Body of pancreas (tissue), 4 donors: Measurements from ENCODE around the gene RNU6-1.

ENCODE experiments used
- POLR2A ChIP-seq, 3 donors: fragments of 450-650 bp; IDR thresholded peaks; one replicate each; pipeline ENCODE4 v1.6.1; 2016; ENCODE audit warnings: antibody characterized with exemption in 3 of 3, mild to moderate bottlenecking in 2 of 3
- TF ChIP-seq, protein P1 (sequence below), 7 experiments: fragments of 450-650 bp in 4 of 7; fragments of 200-600 bp in 3 of 7; sonication (generic) in 3 of 7; IDR thresholded peaks; one replicate each; pipeline ENCODE4 v1.5.1; 2016 to 2019; ENCODE audit warnings: antibody characterized with exemption in 7 of 7

DNA sequence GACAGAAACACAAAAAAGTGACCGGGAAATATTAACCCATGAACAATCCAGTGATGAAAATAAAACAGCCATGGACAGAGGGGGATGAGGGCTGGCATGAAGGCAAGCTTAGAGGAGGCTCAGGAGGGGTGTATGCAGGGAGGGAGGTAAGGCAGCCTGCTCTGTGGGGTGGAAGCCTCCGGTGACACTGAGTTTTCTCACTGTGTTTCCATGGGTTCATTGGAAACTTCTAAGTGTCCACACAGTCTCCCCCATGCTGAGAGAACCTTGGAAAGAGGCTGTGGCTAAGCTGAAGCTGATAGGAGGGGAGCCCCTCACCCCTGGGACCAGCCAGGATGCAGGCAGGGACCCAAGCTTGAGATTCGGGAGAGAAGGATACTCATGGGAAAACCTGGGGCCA is 21.4 kb downstream of the RNU6-1 start:
- TF ChIP-seq POLR2A (IDR thresholded peaks at IDR 0.05): no peak
- TF ChIP-seq, protein P1, sequence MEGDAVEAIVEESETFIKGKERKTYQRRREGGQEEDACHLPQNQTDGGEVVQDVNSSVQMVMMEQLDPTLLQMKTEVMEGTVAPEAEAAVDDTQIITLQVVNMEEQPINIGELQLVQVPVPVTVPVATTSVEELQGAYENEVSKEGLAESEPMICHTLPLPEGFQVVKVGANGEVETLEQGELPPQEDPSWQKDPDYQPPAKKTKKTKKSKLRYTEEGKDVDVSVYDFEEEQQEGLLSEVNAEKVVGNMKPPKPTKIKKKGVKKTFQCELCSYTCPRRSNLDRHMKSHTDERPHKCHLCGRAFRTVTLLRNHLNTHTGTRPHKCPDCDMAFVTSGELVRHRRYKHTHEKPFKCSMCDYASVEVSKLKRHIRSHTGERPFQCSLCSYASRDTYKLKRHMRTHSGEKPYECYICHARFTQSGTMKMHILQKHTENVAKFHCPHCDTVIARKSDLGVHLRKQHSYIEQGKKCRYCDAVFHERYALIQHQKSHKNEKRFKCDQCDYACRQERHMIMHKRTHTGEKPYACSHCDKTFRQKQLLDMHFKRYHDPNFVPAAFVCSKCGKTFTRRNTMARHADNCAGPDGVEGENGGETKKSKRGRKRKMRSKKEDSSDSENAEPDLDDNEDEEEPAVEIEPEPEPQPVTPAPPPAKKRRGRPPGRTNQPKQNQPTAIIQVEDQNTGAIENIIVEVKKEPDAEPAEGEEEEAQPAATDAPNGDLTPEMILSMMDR (IDR thresholded peaks at IDR 0.05): no peak
